ENCODE data around the gene PWWP2B. TPM values are rescaled to one million over a fixed set of nuclear protein-coding genes. Genes with fewer than 3 reads are reported as not detected.

Gene PWWP2B
- total RNA-seq, 1 donor from 2014 or later = 12.9 TPM

GRCh38 chr10:132401401-132402118 is 4.6 kb downstream of the PWWP2B start:
- Mint-ChIP-seq H3K4me3 (ENCODE audit: unreplicated experiment) (no peak overlapping the region), H3K36me3 (ENCODE audit: unreplicated experiment) (peaks cover 8% of the 10 kb centered on the region), H3K27me3 (ENCODE audit: unreplicated experiment) (no peaks in the 10 kb centered on the region), H3K9me3 (ENCODE audit: unreplicated experiment) (no peaks in the 10 kb centered on the region), H3K4me1 (ENCODE audit: unreplicated experiment) (peaks cover 21% of the 10 kb centered on the region), H3K27ac (ENCODE audit: unreplicated experiment) (no peak overlapping the region)
- DNase-seq (ENCODE audit: extremely low spot score, unreplicated experiment) = no peak
- no peak for TF ChIP-seq CTCF (IDR thresholded peaks at IDR 0.05)

GRCh38 chr10:132402781-132403241 is 5.8 kb downstream of the PWWP2B start:
- no peaks in the 10 kb centered on the region for H3K27me3 Mint-ChIP-seq (ENCODE audit: unreplicated experiment)
- H3K4me1 Mint-ChIP-seq (ENCODE audit: unreplicated experiment) = peaks cover 25% of the 10 kb centered on the region
- H3K27ac Mint-ChIP-seq (ENCODE audit: unreplicated experiment) = no peak overlapping the region
- H3K36me3 Mint-ChIP-seq (ENCODE audit: unreplicated experiment) = peaks cover 8% of the 10 kb centered on the region
- no peaks in the 10 kb centered on the region for H3K9me3 Mint-ChIP-seq (ENCODE audit: unreplicated experiment)
- no peak for DNase-seq (ENCODE audit: extremely low spot score, unreplicated experiment)
- TF ChIP-seq CTCF (IDR thresholded peaks at IDR 0.05) = no peak
- H3K4me3 Mint-ChIP-seq (ENCODE audit: unreplicated experiment) = no peak overlapping the region

GRCh38 chr10:132403511-132404168 is 6.6 kb downstream of the PWWP2B start:
- DNase-seq (ENCODE audit: extremely low spot score, unreplicated experiment) = no peak
- H3K9me3 Mint-ChIP-seq (ENCODE audit: unreplicated experiment) = no peaks in the 10 kb centered on the region
- TF ChIP-seq CTCF (IDR thresholded peaks at IDR 0.05) = no peak
- H3K27me3 Mint-ChIP-seq (ENCODE audit: unreplicated experiment) = no peaks in the 10 kb centered on the region
- H3K4me1 Mint-ChIP-seq (ENCODE audit: unreplicated experiment) = peaks cover 28% of the 10 kb centered on the region
- H3K27ac Mint-ChIP-seq (ENCODE audit: unreplicated experiment) = no peak overlapping the region
- H3K36me3 Mint-ChIP-seq (ENCODE audit: unreplicated experiment) = peaks cover 8% of the 10 kb centered on the region
- H3K4me3 Mint-ChIP-seq (ENCODE audit: unreplicated experiment) = no peak overlapping the region

GRCh38 chr10:132404169-132404880 is 7.3 kb downstream of the PWWP2B start:
- no peak for TF ChIP-seq CTCF (IDR thresholded peaks at IDR 0.05)
- Mint-ChIP-seq H3K4me3 (ENCODE audit: unreplicated experiment) (no peak overlapping the region), H3K36me3 (ENCODE audit: unreplicated experiment) (peaks cover 8% of the 10 kb centered on the region), H3K27ac (ENCODE audit: unreplicated experiment) (no peak overlapping the region), H3K9me3 (ENCODE audit: unreplicated experiment) (no peaks in the 10 kb centered on the region), H3K4me1 (ENCODE audit: unreplicated experiment) (peaks cover 29% of the 10 kb centered on the region), H3K27me3 (ENCODE audit: unreplicated experiment) (no peaks in the 10 kb centered on the region)
- DNase-seq (ENCODE audit: extremely low spot score, unreplicated experiment) = no peak
